K562 (cell line): ENCODE results near the gene IMMP2L. TPM values are rescaled to one million over a fixed set of nuclear protein-coding genes. Genes with fewer than 3 reads are reported as not detected.

Experiments
- ATAC-seq: fragments of 200-7000 bp; cut with Tn5 transposase; 3 replicates; pipeline ENCODE4 v1.9.1; 2020; ENCODE audit warnings: moderate library complexity
- BruUV-seq: library from RNA; stranded (reverse); fragments of 400-500 nt; replicated peaks from 2 replicates; lab custom pipeline; 2021; lab: Mats Ljungman, UMichigan
- CTCF ChIA-PET: fragments of 300-600 bp; formaldehyde crosslinking; extraction: SDS; loops from one replicate; lab custom pipeline; 2021; ENCODE audit warnings: low intra/inter-chr PET ratio; lab: Yijun Ruan, JAX
- POLR2A ChIA-PET: fragments of 300-600, 350-650 bp; sonication (Branson Sonifier 250); formaldehyde crosslinking; extraction: SDS; loops from one replicate; lab custom pipeline; 2021; ENCODE audit warnings: antibody characterized with exemption, inconsistent platforms; lab: Yijun Ruan, JAX
- DNase-seq, 4 experiments: peaks; one replicate each; pipeline versions ENCODE4 v3.0.0 to v3.0.0-alpha.2; 2011 to 2018; ENCODE audit warnings: low spot score in 3 of 4, mixed read lengths in 3 of 4; ENCODE audit errors: extremely low read depth in 1 of 4
- FAIRE-seq: peaks from 2 replicates; lab custom pipeline; 2011; peaks lifted over from hg19 to GRCh38; lab: Jason Lieb, UNC
- H2AFZ ChIP-seq: 2 replicates; pipeline ENCODE4 v1.6.0; 2011; ENCODE audit warnings: low read depth, low read length, control low read depth, inconsistent platforms
- H3K27ac ChIP-seq: fragments of 200-600 bp; 3 replicates; pipeline ENCODE4 v1.8.0; 2011; ENCODE audit warnings: low read depth, mild to moderate bottlenecking, control low read depth, inconsistent platforms, low read length, moderate library complexity, mixed read lengths; ENCODE audit errors: extremely low read depth
- H3K27me3 ChIP-seq, 2 experiments: fragments of 300-600 bp in 1 of 2; 2 replicates in 1 of 2; 3 replicates in 1 of 2; pipeline versions ENCODE4 v1.6.0 to v1.8.0; 2011; ENCODE audit warnings: inconsistent platforms in 2 of 2, low read length in 2 of 2, mild to moderate bottlenecking in 1 of 2, mixed read lengths in 1 of 2, moderate library complexity in 1 of 2; ENCODE audit not compliant: control insufficient read depth in 2 of 2, insufficient read depth in 2 of 2
- H3K36me3 ChIP-seq: fragments of 300-600 bp; 3 replicates; pipeline ENCODE4 v1.8.0; 2011; ENCODE audit warnings: mild to moderate bottlenecking, low read length, inconsistent platforms; ENCODE audit not compliant: control insufficient read depth, insufficient read depth
- H3K4me1 ChIP-seq, 2 experiments: fragments of 200-600 bp in 1 of 2; replicated peaks in 1 of 2; 2 replicates in 1 of 2; 3 replicates in 1 of 2; pipeline versions ENCODE4 v1.5.1 to v1.8.0; 2011; ENCODE audit warnings: inconsistent platforms in 2 of 2, low read length in 2 of 2, mild to moderate bottlenecking in 1 of 2, mixed read lengths in 1 of 2, moderate library complexity in 1 of 2; ENCODE audit not compliant: control insufficient read depth in 2 of 2, insufficient read depth in 2 of 2
- H3K4me2 ChIP-seq: 2 replicates; pipeline ENCODE4 v1.6.1; 2011; ENCODE audit warnings: low read length, control low read depth, inconsistent platforms, mixed read lengths; ENCODE audit not compliant: insufficient read depth
- H3K4me3 ChIP-seq: fragments of 200-600 bp; sonication (generic), shearing (Covaris generic); 2 replicates; pipeline ENCODE4 v1.5.1; 2016; ENCODE audit warnings: control low read depth, inconsistent platforms
- H3K79me2 ChIP-seq: fragments of 200-600 bp; 3 replicates; pipeline ENCODE4 v1.8.0; 2011; ENCODE audit warnings: low read length, inconsistent platforms; ENCODE audit not compliant: control insufficient read depth, insufficient read depth
- H3K9ac ChIP-seq, 2 experiments: 2 replicates each; pipeline versions ENCODE4 v1.6.0 to v1.6.1; 2011; ENCODE audit warnings: low read depth in 2 of 2, low read length in 2 of 2, control low read depth in 1 of 2, inconsistent platforms in 1 of 2, mild to moderate bottlenecking in 1 of 2, mixed read lengths in 1 of 2; ENCODE audit not compliant: insufficient read depth in 1 of 2
- H3K9me1 ChIP-seq: one replicate; pipeline ENCODE4 v1.6.0; 2011; ENCODE audit warnings: inconsistent platforms, mild to moderate bottlenecking, low read length, moderate library complexity; ENCODE audit not compliant: control insufficient read depth, insufficient read depth
- H3K9me3 ChIP-seq: replicated peaks from 2 replicates; pipeline ENCODE4 v1.5.1; 2011; ENCODE audit warnings: low read depth, low read length, inconsistent platforms; ENCODE audit not compliant: control insufficient read depth, insufficient read depth
- H4K20me1 ChIP-seq: replicated peaks from 2 replicates; pipeline ENCODE4 v1.6.1; 2011; ENCODE audit warnings: low read length, inconsistent platforms, mixed read lengths; ENCODE audit not compliant: control insufficient read depth, insufficient read depth
- TRIM24 ChIP-seq, 2 experiments: fragments of 450-650 bp; IDR thresholded peaks; 2 replicates each; pipeline ENCODE4 v1.6.1; 2016
- ZNF274 ChIP-seq: IDR thresholded peaks from 2 replicates; pipeline ENCODE4 v1.6.1; 2011; ENCODE audit warnings: low read depth, mild to moderate bottlenecking, low read length, moderate library complexity, borderline replicate concordance
- WGBS: fragments of 100-300 bp; shearing (Covaris generic); methylation state at CpG from one replicate; pipeline ENCODE4 v1.1.6; 2016; ENCODE audit warnings: low coverage, mixed read lengths; ENCODE audit not compliant: insufficient coverage; ENCODE audit errors: missing lambda C conversion rate; 5-methylcytosine and 5-hydroxymethylcytosine counted together
- in situ Hi-C: fragments of 300-500 bp; cut with MboI; formaldehyde crosslinking; loops from 4 replicates; pipeline ENCODE4 v1.15.0; 2018; ENCODE audit warnings: inconsistent platforms, mixed read lengths
- intact Hi-C: fragments of 100-400 bp; cut with micrococcal nuclease; formaldehyde crosslinking; loops from 2 replicates; pipeline ENCODE4 v1.14.2; 2022
- polyA plus RNA-seq, 8 experiments: library from polyadenylated mRNA; depleted of rRNA in 4 of 8; stranded (reverse) in 5 of 8; unstranded in 3 of 8; fragments of >200 nt; fragmentation: Nextera tagmentation in 2 of 8; fragmentation: Illumina TruSeq in 1 of 8; extraction: Ambion mirVana in 2 of 8; extraction: Trizol in 1 of 8; gene quantifications; 2 replicates each; pipeline versions ENCODE4 v1.2.1 to v1.2.3, GENCODE V29; 2011 to 2014; ENCODE audit warnings: inconsistent platforms in 1 of 8, missing spikeins in 1 of 8
- total RNA-seq, 7 experiments: library from RNA; depleted of rRNA in 6 of 7; stranded (reverse); fragments of >200 nt in 6 of 7; fragmentation: Illumina TruSeq in 2 of 7; extraction: Trizol in 2 of 7; gene quantifications; 2 replicates each; pipeline versions ENCODE4 v1.2.1 to v1.2.3, GENCODE V29; 2011 to 2021; ENCODE audit warnings: low replicate concordance in 1 of 7
- TF ChIP-seq, protein P1 (sequence below): sonication (generic); formaldehyde crosslinking; IDR thresholded peaks from 2 replicates; pipeline ENCODE4 v1.8.0; 2022; ENCODE audit warnings: missing genetic modification reagents, mild to moderate bottlenecking, borderline replicate concordance

IMMP2L gene
- total and polyA plus RNA-seq, 9 of the 15 experiments (the other 6 are each of a cell fraction or from before 2014, with no cell fraction given), result 29.7 to 116 (median 53.0) TPM

DNA sequence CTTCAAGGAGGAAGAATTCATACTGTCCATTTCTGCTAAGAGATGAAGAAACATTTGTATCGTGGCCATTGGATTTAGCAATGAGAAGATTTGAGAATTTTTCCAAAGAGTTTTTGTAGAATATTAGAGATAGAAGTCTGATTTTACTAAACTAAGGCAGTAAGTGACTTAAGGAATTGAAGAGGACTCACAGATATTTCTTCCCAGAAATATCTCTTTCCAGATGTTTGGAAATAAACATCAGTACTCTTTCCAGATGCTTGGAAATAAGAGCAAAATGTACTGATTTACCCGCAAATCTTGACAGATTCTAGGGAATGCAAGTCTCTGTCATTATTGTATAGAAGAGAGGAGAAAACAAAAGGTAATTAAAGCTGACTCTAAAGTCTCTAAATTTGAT is 91.3 kb downstream of the IMMP2L start:
- ChIA-PET CTCF (no interaction called here), POLR2A (no interaction called here)
- FAIRE-seq (no peak), DNase-seq (no peak), ATAC-seq (no peak)
- no peak overlapping the region for H3K4me3 ChIP-seq
- no peaks in the 10 kb centered on the region for H3K27me3 ChIP-seq
- WGBS, result 85% methylated on average over 2 of the region's 2 CpGs
- H3K36me3 ChIP-seq, result peaks cover 19% of the 10 kb centered on the region; the same call in 2 of the 3 replicates
- H3K9me1 ChIP-seq, result no peaks in the 10 kb centered on the region
- H4K20me1 ChIP-seq, result no peaks in the 10 kb centered on the region
- H2AFZ ChIP-seq, result no peak overlapping the region
- BruUV-seq, result no TSS peak
- intact Hi-C loops, result no loop called here
- peaks cover 13% of the 10 kb centered on the region for H3K9me3 ChIP-seq
- no peak overlapping the region for H3K4me2 ChIP-seq
- H3K9ac ChIP-seq, result no peak overlapping the region
- in situ Hi-C loops, result no loop called here
- H3K4me1 ChIP-seq, result peaks cover 0 to 22% of the 10 kb centered on the region in 2 experiments; a peak in 2 of 5 replicates
- H3K79me2 ChIP-seq, result peaks cover 7% of the 10 kb centered on the region; the same call in 2 of the 3 replicates
- H3K27ac ChIP-seq, result no peak overlapping the region
- TF ChIP-seq ZNF274, result peak; percentile 91
- TF ChIP-seq TRIM24 (IDR thresholded peaks at IDR 0.05), result 0 out of 4 replicates have a peak, but pooled peaks of 1 of the 2 experiments have one; percentile 27
- TF ChIP-seq, protein P1, sequence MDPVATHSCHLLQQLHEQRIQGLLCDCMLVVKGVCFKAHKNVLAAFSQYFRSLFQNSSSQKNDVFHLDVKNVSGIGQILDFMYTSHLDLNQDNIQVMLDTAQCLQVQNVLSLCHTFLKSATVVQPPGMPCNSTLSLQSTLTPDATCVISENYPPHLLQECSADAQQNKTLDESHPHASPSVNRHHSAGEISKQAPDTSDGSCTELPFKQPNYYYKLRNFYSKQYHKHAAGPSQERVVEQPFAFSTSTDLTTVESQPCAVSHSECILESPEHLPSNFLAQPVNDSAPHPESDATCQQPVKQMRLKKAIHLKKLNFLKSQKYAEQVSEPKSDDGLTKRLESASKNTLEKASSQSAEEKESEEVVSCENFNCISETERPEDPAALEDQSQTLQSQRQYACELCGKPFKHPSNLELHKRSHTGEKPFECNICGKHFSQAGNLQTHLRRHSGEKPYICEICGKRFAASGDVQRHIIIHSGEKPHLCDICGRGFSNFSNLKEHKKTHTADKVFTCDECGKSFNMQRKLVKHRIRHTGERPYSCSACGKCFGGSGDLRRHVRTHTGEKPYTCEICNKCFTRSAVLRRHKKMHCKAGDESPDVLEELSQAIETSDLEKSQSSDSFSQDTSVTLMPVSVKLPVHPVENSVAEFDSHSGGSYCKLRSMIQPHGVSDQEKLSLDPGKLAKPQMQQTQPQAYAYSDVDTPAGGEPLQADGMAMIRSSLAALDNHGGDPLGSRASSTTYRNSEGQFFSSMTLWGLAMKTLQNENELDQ, result no peak
